Measurements from ENCODE around the gene CHN1. TPM values are rescaled to one million over a fixed set of nuclear protein-coding genes. Genes with fewer than 3 reads are reported as not detected.
A peak's percentile ranks its signal among the peaks of the same experiment; 100 is the strongest.

The CHN1 gene
- total RNA-seq, 2 donors from 2014 or later = 2.2 to 2.8 TPM

GRCh38 chr2:174977364-174977763 is 27.8 kb downstream of the CHN1 start:
- H3K4me1 ChIP-seq = peaks cover 4% of the 10 kb centered on the region
- H3K36me3 ChIP-seq = no peaks in the 10 kb centered on the region
- intact Hi-C loops (cut with DNase I) = no loop called here
- no peaks in the 10 kb centered on the region for H3K27me3 ChIP-seq
- TF ChIP-seq CTCF (IDR thresholded peaks at IDR 0.05) = no peak
- H3K27ac ChIP-seq = no peak overlapping the region
- DNase-seq = no peak
- no peak overlapping the region for H3K9ac ChIP-seq (ENCODE audit: low read depth in 2 of 2, low read length in 2 of 2)
- no peaks in the 10 kb centered on the region for H3K9me3 ChIP-seq
- no peak overlapping the region for H3K4me3 ChIP-seq

GRCh38 chr2:174974131-174974530 is 31.1 kb downstream of the CHN1 start:
- Histone ChIP-seq H3K27me3 (no peaks in the 10 kb centered on the region), H3K27ac (no peak overlapping the region), H3K4me1 (peaks cover 4% of the 10 kb centered on the region), H3K9ac (ENCODE audit: low read depth in 2 of 2, low read length in 2 of 2) (no peak overlapping the region), H3K36me3 (no peaks in the 10 kb centered on the region), H3K4me3 (no peak overlapping the region), H3K9me3 (no peaks in the 10 kb centered on the region)
- DNase-seq = no peak
- TF ChIP-seq CTCF (IDR thresholded peaks at IDR 0.05) = no peak
- intact Hi-C loops (cut with DNase I) = no loop called here

GRCh38 chr2:174972924-174973323 is 32.3 kb downstream of the CHN1 start:
- no peak overlapping the region for H3K4me3 ChIP-seq
- TF ChIP-seq CTCF (IDR thresholded peaks at IDR 0.05) = no peak
- no peaks in the 10 kb centered on the region for H3K36me3 ChIP-seq
- H3K4me1 ChIP-seq = peaks cover 4% of the 10 kb centered on the region
- no peak overlapping the region for H3K9ac ChIP-seq (ENCODE audit: low read depth in 2 of 2, low read length in 2 of 2)
- no peaks in the 10 kb centered on the region for H3K27me3 ChIP-seq
- H3K9me3 ChIP-seq = no peaks in the 10 kb centered on the region
- no peak overlapping the region for H3K27ac ChIP-seq
- no peak for DNase-seq
- intact Hi-C loops (cut with DNase I) = no loop called here

- intact Hi-C loops (cut with DNase I) = no loop called here
- Histone ChIP-seq H3K27me3 (no peaks in the 10 kb centered on the region), H3K36me3 (no peaks in the 10 kb centered on the region), H3K9me3 (no peaks in the 10 kb centered on the region), H3K4me1 (peaks cover 4% of the 10 kb centered on the region), H3K27ac (no peak overlapping the region), H3K9ac (ENCODE audit: low read depth in 2 of 2, low read length in 2 of 2) (no peak overlapping the region), H3K4me3 (no peak overlapping the region)
- peak; percentile 68 for DNase-seq
- no peak for TF ChIP-seq CTCF (IDR thresholded peaks at IDR 0.05)
Measured at GRCh38 chr2:174971868-174972781, 33.1 kb downstream of the CHN1 start.

GRCh38 chr2:174970092-174970491 is 35.1 kb downstream of the CHN1 start:
- TF ChIP-seq CTCF (IDR thresholded peaks at IDR 0.05) = no peak

More at GRCh38 chr2:174970092-174970491, 35.1 kb downstream of the CHN1 start:
- H3K9me3 ChIP-seq = no peaks in the 10 kb centered on the region
- no peak overlapping the region for H3K27ac ChIP-seq
- H3K27me3 ChIP-seq = no peaks in the 10 kb centered on the region
- peaks cover 4% of the 10 kb centered on the region for H3K4me1 ChIP-seq
- DNase-seq = no peak
- no peak overlapping the region for H3K9ac ChIP-seq (ENCODE audit: low read depth in 2 of 2, low read length in 2 of 2)
- intact Hi-C loops (cut with DNase I) = no loop called here
- H3K36me3 ChIP-seq = no peaks in the 10 kb centered on the region
- no peak overlapping the region for H3K4me3 ChIP-seq

All from colonic mucosa (tissue), 4 donors.